Activated T-cell treated with anti-CD3 and anti-CD28 coated beads, Interleukin-2, amount 50 U/mL, for 72 hours (primary cell): ENCODE measurements around the gene STX2. TPM values are rescaled to one million over a fixed set of nuclear protein-coding genes. Genes with fewer than 3 reads are reported as not detected.
"Not testable (repeated sequence)": the region's sequence is repeated elsewhere in the genome, so short reads cannot be mapped to it uniquely, and the experiment has no call there.

Experiments
- ATAC-seq, 2 donors: fragments of 150-1000 bp; cut with Tn5 transposase; replicated peaks in 1 of 2; 2 replicates each; pipeline ENCODE4 v1.10.0; 2021; ENCODE audit warnings: moderate library complexity in 2 of 2, mild to moderate bottlenecking in 1 of 2
- DNase-seq, 2 donors: peaks; one replicate each; pipeline ENCODE4 v3.0.0; 2021 to 2022; ENCODE audit warnings: mixed read lengths in 1 of 2
- H3K27ac Mint-ChIP-seq: one replicate; pipeline ENCODE4 v1.8.0; 2022; ENCODE audit warnings: mild to moderate bottlenecking, moderate library complexity, mixed read lengths
- H3K27me3 Mint-ChIP-seq: one replicate; pipeline ENCODE4 v1.8.0; 2022; ENCODE audit warnings: low read depth, mixed read lengths
- H3K36me3 Mint-ChIP-seq, 2 donors: one replicate each; pipeline ENCODE4 v1.8.0; 2022; ENCODE audit warnings: mixed read lengths in 2 of 2, mild to moderate bottlenecking in 1 of 2; ENCODE audit not compliant: insufficient read depth in 2 of 2
- H3K4me1 Mint-ChIP-seq: one replicate; pipeline ENCODE4 v1.8.0; 2022; ENCODE audit warnings: low read depth, mixed read lengths
- H3K4me3 Mint-ChIP-seq, 2 donors: one replicate each; pipeline ENCODE4 v1.8.0; 2022; ENCODE audit warnings: mild to moderate bottlenecking in 2 of 2, mixed read lengths in 2 of 2, moderate library complexity in 2 of 2
- H3K9me3 Mint-ChIP-seq, 2 donors: one replicate each; pipeline ENCODE4 v1.8.0; 2022; ENCODE audit warnings: mixed read lengths in 2 of 2
- total RNA-seq, 2 donors: library from RNA; stranded (reverse); gene quantifications; one replicate each; pipeline ENCODE4 v1.2.3, GENCODE V29; 2022

The STX2 gene
- total RNA-seq, 2 donors from 2014 or later: 11.9 to 13.2 TPM

- H3K36me3 Mint-ChIP-seq: peaks cover 13 to 14% of the 10 kb centered on the region in 2 donors
These were observed 21.3 kb upstream of the STX2 start for GRCh38 chr12:130860311-130860710.

GRCh38 chr12:130859161-130859560 is 20.1 kb upstream of the STX2 start:
- Mint-ChIP-seq H3K27ac (no peak overlapping the region), H3K9me3 (peaks cover 4 to 9% of the 10 kb centered on the region in 2 donors), H3K4me3 (no peak overlapping the region), H3K27me3 (no peaks in the 10 kb centered on the region), H3K36me3 (peaks cover 13 to 14% of the 10 kb centered on the region in 2 donors), H3K4me1 (no peaks in the 10 kb centered on the region)
- DNase-seq: no peak
- no peak for ATAC-seq

More at GRCh38 chr12:130860311-130860710, 21.3 kb upstream of the STX2 start:
- no peak for ATAC-seq
- H3K27ac Mint-ChIP-seq: no peak overlapping the region
- DNase-seq: no peak
- no peaks in the 10 kb centered on the region for H3K27me3 Mint-ChIP-seq
- H3K4me3 Mint-ChIP-seq: no peak overlapping the region
- H3K9me3 Mint-ChIP-seq: peaks cover 4 to 9% of the 10 kb centered on the region in 2 donors
- no peaks in the 10 kb centered on the region for H3K4me1 Mint-ChIP-seq

GRCh38 chr12:130858084-130858483 is 19.0 kb upstream of the STX2 start:
- H3K9me3 Mint-ChIP-seq: peaks cover 4 to 9% of the 10 kb centered on the region in 2 donors
- H3K4me1 Mint-ChIP-seq: no peaks in the 10 kb centered on the region
- H3K27me3 Mint-ChIP-seq: no peaks in the 10 kb centered on the region
- no peak for ATAC-seq
- no peak overlapping the region for H3K27ac Mint-ChIP-seq
- H3K36me3 Mint-ChIP-seq: peaks cover 13 to 14% of the 10 kb centered on the region in 2 donors
- no peak overlapping the region for H3K4me3 Mint-ChIP-seq
- DNase-seq: no peak

- no peak for ATAC-seq
- H3K4me1 Mint-ChIP-seq: no peaks in the 10 kb centered on the region
These were observed 17.0 kb upstream of the STX2 start for GRCh38 chr12:130856088-130856487.

GRCh38 chr12:130850418-130851021 is 11.5 kb upstream of the STX2 start:
- Mint-ChIP-seq H3K4me1 (no peaks in the 10 kb centered on the region), H3K9me3 (no peaks in the 10 kb centered on the region), H3K4me3 (no peak overlapping the region), H3K36me3 (peaks cover 0 to 2% of the 10 kb centered on the region in 2 donors), H3K27ac (no peak overlapping the region), H3K27me3 (no peaks in the 10 kb centered on the region)
- ATAC-seq (no peak), DNase-seq (no peak)

More at GRCh38 chr12:130856088-130856487, 17.0 kb upstream of the STX2 start:
- H3K4me3 Mint-ChIP-seq: no peak overlapping the region
- H3K36me3 Mint-ChIP-seq: peaks cover 8 to 11% of the 10 kb centered on the region in 2 donors
- H3K27ac Mint-ChIP-seq: no peak overlapping the region
- peaks cover 4 to 5% of the 10 kb centered on the region in 2 donors for H3K9me3 Mint-ChIP-seq
- no peaks in the 10 kb centered on the region for H3K27me3 Mint-ChIP-seq
- no peak for DNase-seq

- DNase-seq: no peak
- Mint-ChIP-seq H3K9me3 (no peaks in the 10 kb centered on the region), H3K4me3 (no peak overlapping the region), H3K36me3 (peaks cover 0 to 2% of the 10 kb centered on the region in 2 donors), H3K4me1 (no peaks in the 10 kb centered on the region), H3K27me3 (no peaks in the 10 kb centered on the region), H3K27ac (no peak overlapping the region)
- no peak for ATAC-seq
These were observed 10.7 kb upstream of the STX2 start for GRCh38 chr12:130849561-130850417.

GRCh38 chr12:130848785-130849305 is 9.8 kb upstream of the STX2 start:
- not testable (repeated sequence) for ATAC-seq, H3K36me3 Mint-ChIP-seq, H3K4me3 Mint-ChIP-seq, H3K27me3 Mint-ChIP-seq, H3K27ac Mint-ChIP-seq, H3K9me3 Mint-ChIP-seq, H3K4me1 Mint-ChIP-seq, DNase-seq

GRCh38 chr12:130848105-130848504 is 9.1 kb upstream of the STX2 start:
- H3K4me1 Mint-ChIP-seq, H3K36me3 Mint-ChIP-seq, ATAC-seq, H3K4me3 Mint-ChIP-seq, H3K27ac Mint-ChIP-seq, H3K27me3 Mint-ChIP-seq, DNase-seq, H3K9me3 Mint-ChIP-seq: not testable (repeated sequence)

GRCh38 chr12:130847112-130847511 is 8.1 kb upstream of the STX2 start:
- Mint-ChIP-seq H3K27ac (no peak overlapping the region), H3K9me3 (no peaks in the 10 kb centered on the region), H3K4me1 (no peaks in the 10 kb centered on the region), H3K27me3 (no peaks in the 10 kb centered on the region), H3K4me3 (no peak overlapping the region), H3K36me3 (peaks cover 0 to 2% of the 10 kb centered on the region in 2 donors)
- no peak for DNase-seq
- no peak for ATAC-seq

- H3K4me1 Mint-ChIP-seq: no peaks in the 10 kb centered on the region
- no peaks in the 10 kb centered on the region for H3K27me3 Mint-ChIP-seq
- ATAC-seq (no peak), DNase-seq (no peak)
- no peak overlapping the region for H3K4me3 Mint-ChIP-seq
- peaks cover 0 to 2% of the 10 kb centered on the region in 2 donors for H3K36me3 Mint-ChIP-seq
- no peak overlapping the region for H3K27ac Mint-ChIP-seq
- no peaks in the 10 kb centered on the region for H3K9me3 Mint-ChIP-seq
These were observed 7.3 kb upstream of the STX2 start for GRCh38 chr12:130846369-130846768.

- Mint-ChIP-seq H3K4me3 (peak overlapping the region; percentile 84 to 89), H3K4me1 (peaks cover 42% of the 10 kb centered on the region), H3K27ac (no peak overlapping the region), H3K36me3 (no peaks in the 10 kb centered on the region), H3K27me3 (no peaks in the 10 kb centered on the region), H3K9me3 (no peaks in the 10 kb centered on the region)
- ATAC-seq (no peak), DNase-seq (no peak)
These were observed 837 bp upstream of the STX2 start for GRCh38 chr12:130839770-130840404.

GRCh38 chr12:130838284-130838950 is 633 bp downstream of the STX2 start:
- H3K9me3 Mint-ChIP-seq: no peaks in the 10 kb centered on the region
- no peak overlapping the region for H3K27ac Mint-ChIP-seq
- no peaks in the 10 kb centered on the region for H3K36me3 Mint-ChIP-seq
- no peaks in the 10 kb centered on the region for H3K27me3 Mint-ChIP-seq
- H3K4me3 Mint-ChIP-seq: peak overlapping the region; percentile 85 to 93
- peaks cover 42% of the 10 kb centered on the region for H3K4me1 Mint-ChIP-seq
- peak; percentile 25 to 28 for DNase-seq
- peak; percentile 32 to 43 for ATAC-seq
